ENCODE data around the gene TBC1D17. TPM values are rescaled to one million over a fixed set of nuclear protein-coding genes. Genes with fewer than 3 reads are reported as not detected.

TBC1D17 gene
- total and polyA plus RNA-seq, 2 of the 13 experiments (the other 11 are each of a cell fraction or from before 2014, with no cell fraction given): 9.7 to 16.9 TPM

- TF ChIP-seq, protein P1, sequence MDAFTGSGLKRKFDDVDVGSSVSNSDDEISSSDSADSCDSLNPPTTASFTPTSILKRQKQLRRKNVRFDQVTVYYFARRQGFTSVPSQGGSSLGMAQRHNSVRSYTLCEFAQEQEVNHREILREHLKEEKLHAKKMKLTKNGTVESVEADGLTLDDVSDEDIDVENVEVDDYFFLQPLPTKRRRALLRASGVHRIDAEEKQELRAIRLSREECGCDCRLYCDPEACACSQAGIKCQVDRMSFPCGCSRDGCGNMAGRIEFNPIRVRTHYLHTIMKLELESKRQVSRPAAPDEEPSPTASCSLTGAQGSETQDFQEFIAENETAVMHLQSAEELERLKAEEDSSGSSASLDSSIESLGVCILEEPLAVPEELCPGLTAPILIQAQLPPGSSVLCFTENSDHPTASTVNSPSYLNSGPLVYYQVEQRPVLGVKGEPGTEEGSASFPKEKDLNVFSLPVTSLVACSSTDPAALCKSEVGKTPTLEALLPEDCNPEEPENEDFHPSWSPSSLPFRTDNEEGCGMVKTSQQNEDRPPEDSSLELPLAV (CRISPR knock-in tag; conservative IDR thresholded peaks at IDR 0.05; ENCODE audit: low read depth): no peak
- TF ChIP-seq IKZF1 (IDR thresholded peaks at IDR 0.05) (no peak), DR1 (CRISPR knock-in tag; IDR thresholded peaks at IDR 0.05) (peak; percentile 63; the same call in 1 of the 2 replicates), ZNF235 (CRISPR knock-in tag; IDR thresholded peaks at IDR 0.05; ENCODE audit: borderline replicate concordance) (peak; percentile 72; the same call in 1 of the 2 replicates), FOSL2 (CRISPR knock-in tag; IDR thresholded peaks at IDR 0.05) (peak; percentile 48; the same call in 1 of the 2 replicates), THAP11 (CRISPR knock-in tag; IDR thresholded peaks at IDR 0.05) (peak; percentile 94), ZMYM3 (CRISPR knock-in tag; IDR thresholded peaks at IDR 0.05) (no peak), CREBL2 (CRISPR knock-in tag; IDR thresholded peaks at IDR 0.05; ENCODE audit: borderline replicate concordance) (no peak), NCOA2 (CRISPR knock-in tag; IDR thresholded peaks at IDR 0.05) (no peak), TEAD3 (CRISPR knock-in tag; optimal IDR thresholded peaks at IDR 0.05; ENCODE audit: borderline replicate concordance) (peak; percentile 8), SOX6 (IDR thresholded peaks at IDR 0.05) (no peak), SOX6 (CRISPR knock-in tag; IDR thresholded peaks at IDR 0.05) (no peak; the same call in 1 of the 2 replicates), SUZ12 (IDR thresholded peaks at IDR 0.05; ENCODE audit: low read depth, low read length) (no peak), KDM2A (CRISPR knock-in tag; IDR thresholded peaks at IDR 0.05; ENCODE audit: borderline replicate concordance, low read depth) (peak; percentile 94), NR2F1 (CRISPR knock-in tag; IDR thresholded peaks at IDR 0.05) (no peak), ZNF10 (CRISPR knock-in tag; IDR thresholded peaks at IDR 0.05; ENCODE audit: borderline replicate concordance, low read depth) (no peak)
- TF ChIP-seq, protein P2, sequence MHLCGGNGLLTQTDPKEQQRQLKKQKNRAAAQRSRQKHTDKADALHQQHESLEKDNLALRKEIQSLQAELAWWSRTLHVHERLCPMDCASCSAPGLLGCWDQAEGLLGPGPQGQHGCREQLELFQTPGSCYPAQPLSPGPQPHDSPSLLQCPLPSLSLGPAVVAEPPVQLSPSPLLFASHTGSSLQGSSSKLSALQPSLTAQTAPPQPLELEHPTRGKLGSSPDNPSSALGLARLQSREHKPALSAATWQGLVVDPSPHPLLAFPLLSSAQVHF (CRISPR knock-in tag; IDR thresholded peaks at IDR 0.05): 0 out of 2 replicates have a peak, but pooled peaks have one; percentile 59
- TF ChIP-seq, protein P3, sequence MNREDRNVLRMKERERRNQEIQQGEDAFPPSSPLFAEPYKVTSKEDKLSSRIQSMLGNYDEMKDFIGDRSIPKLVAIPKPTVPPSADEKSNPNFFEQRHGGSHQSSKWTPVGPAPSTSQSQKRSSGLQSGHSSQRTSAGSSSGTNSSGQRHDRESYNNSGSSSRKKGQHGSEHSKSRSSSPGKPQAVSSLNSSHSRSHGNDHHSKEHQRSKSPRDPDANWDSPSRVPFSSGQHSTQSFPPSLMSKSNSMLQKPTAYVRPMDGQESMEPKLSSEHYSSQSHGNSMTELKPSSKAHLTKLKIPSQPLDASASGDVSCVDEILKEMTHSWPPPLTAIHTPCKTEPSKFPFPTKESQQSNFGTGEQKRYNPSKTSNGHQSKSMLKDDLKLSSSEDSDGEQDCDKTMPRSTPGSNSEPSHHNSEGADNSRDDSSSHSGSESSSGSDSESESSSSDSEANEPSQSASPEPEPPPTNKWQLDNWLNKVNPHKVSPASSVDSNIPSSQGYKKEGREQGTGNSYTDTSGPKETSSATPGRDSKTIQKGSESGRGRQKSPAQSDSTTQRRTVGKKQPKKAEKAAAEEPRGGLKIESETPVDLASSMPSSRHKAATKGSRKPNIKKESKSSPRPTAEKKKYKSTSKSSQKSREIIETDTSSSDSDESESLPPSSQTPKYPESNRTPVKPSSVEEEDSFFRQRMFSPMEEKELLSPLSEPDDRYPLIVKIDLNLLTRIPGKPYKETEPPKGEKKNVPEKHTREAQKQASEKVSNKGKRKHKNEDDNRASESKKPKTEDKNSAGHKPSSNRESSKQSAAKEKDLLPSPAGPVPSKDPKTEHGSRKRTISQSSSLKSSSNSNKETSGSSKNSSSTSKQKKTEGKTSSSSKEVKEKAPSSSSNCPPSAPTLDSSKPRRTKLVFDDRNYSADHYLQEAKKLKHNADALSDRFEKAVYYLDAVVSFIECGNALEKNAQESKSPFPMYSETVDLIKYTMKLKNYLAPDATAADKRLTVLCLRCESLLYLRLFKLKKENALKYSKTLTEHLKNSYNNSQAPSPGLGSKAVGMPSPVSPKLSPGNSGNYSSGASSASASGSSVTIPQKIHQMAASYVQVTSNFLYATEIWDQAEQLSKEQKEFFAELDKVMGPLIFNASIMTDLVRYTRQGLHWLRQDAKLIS (CRISPR knock-in tag; IDR thresholded peaks at IDR 0.05): 0 out of 2 replicates have a peak, but pooled peaks have one; percentile 31
- TF ChIP-seq, protein P4, sequence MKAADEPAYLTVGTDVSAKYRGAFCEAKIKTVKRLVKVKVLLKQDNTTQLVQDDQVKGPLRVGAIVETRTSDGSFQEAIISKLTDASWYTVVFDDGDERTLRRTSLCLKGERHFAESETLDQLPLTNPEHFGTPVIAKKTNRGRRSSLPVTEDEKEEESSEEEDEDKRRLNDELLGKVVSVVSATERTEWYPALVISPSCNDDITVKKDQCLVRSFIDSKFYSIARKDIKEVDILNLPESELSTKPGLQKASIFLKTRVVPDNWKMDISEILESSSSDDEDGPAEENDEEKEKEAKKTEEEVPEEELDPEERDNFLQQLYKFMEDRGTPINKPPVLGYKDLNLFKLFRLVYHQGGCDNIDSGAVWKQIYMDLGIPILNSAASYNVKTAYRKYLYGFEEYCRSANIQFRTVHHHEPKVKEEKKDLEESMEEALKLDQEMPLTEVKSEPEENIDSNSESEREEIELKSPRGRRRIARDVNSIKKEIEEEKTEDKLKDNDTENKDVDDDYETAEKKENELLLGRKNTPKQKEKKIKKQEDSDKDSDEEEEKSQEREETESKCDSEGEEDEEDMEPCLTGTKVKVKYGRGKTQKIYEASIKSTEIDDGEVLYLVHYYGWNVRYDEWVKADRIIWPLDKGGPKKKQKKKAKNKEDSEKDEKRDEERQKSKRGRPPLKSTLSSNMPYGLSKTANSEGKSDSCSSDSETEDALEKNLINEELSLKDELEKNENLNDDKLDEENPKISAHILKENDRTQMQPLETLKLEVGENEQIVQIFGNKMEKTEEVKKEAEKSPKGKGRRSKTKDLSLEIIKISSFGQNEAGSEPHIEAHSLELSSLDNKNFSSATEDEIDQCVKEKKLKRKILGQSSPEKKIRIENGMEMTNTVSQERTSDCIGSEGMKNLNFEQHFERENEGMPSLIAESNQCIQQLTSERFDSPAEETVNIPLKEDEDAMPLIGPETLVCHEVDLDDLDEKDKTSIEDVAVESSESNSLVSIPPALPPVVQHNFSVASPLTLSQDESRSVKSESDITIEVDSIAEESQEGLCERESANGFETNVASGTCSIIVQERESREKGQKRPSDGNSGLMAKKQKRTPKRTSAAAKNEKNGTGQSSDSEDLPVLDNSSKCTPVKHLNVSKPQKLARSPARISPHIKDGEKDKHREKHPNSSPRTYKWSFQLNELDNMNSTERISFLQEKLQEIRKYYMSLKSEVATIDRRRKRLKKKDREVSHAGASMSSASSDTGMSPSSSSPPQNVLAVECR (CRISPR knock-in tag; IDR thresholded peaks at IDR 0.05; ENCODE audit: borderline replicate concordance): peak; percentile 76
These were observed 981 bp upstream of the TBC1D17 start (continued) for GRCh38 chr19:49876422-49877019.
